NCI-H345 treated with DMSO at 0.1 percent for 48 hours (cell line): ENCODE results near the gene ZNF541.
"Not testable (repeated sequence)": the region's sequence is repeated elsewhere in the genome, so short reads cannot be mapped to it uniquely, and the experiment has no call there.

Experiments used
- DNase-seq: peaks from one replicate; lab custom pipeline; 2025; ENCODE audit not compliant: unreplicated experiment; lab: John Stamatoyannopoulos, UW

Gene ZNF541

GRCh38 chr19:47601180-47601904 lies 28.4 kb upstream of the ZNF541 start:
- no peak for DNase-seq

- DNase-seq = peak; percentile 90
These were observed 27.6 kb upstream of the ZNF541 start for GRCh38 chr19:47600246-47601179.

GRCh38 chr19:47599671-47600245 lies 26.8 kb upstream of the ZNF541 start:
- not testable (repeated sequence) for DNase-seq

GRCh38 chr19:47598407-47599349 lies 25.7 kb upstream of the ZNF541 start:
- no peak for DNase-seq

- no peak for DNase-seq
These were observed 23.0 kb upstream of the ZNF541 start for GRCh38 chr19:47595944-47596343.

- DNase-seq = no peak
These were observed 20.9 kb upstream of the ZNF541 start for GRCh38 chr19:47593860-47594259.

GRCh38 chr19:47589824-47590223 lies 16.9 kb upstream of the ZNF541 start:
- DNase-seq = no peak

GRCh38 chr19:47587295-47587694 lies 14.3 kb upstream of the ZNF541 start:
- no peak for DNase-seq

GRCh38 chr19:47583161-47583560 lies 10.2 kb upstream of the ZNF541 start:
- DNase-seq = not testable (repeated sequence)

GRCh38 chr19:47582320-47582909 lies 9.5 kb upstream of the ZNF541 start:
- DNase-seq = no peak

GRCh38 chr19:47581605-47582319 lies 8.8 kb upstream of the ZNF541 start:
- no peak for DNase-seq

- DNase-seq = no peak
These were observed 7.4 kb upstream of the ZNF541 start for GRCh38 chr19:47580397-47580796.

GRCh38 chr19:47572635-47573034 lies 313 bp downstream of the ZNF541 start:
- no peak for DNase-seq

- DNase-seq = no peak
These were observed 3.6 kb downstream of the ZNF541 start for GRCh38 chr19:47569331-47569730.

- DNase-seq = no peak
These were observed 8.9 kb downstream of the ZNF541 start for GRCh38 chr19:47564081-47564480.

GRCh38 chr19:47561440-47562057 lies 11.4 kb downstream of the ZNF541 start:
- no peak for DNase-seq

GRCh38 chr19:47560999-47561398 lies 11.9 kb downstream of the ZNF541 start:
- DNase-seq = no peak

GRCh38 chr19:47550129-47550528 lies 22.8 kb downstream of the ZNF541 start:
- DNase-seq = no peak

- no peak for DNase-seq
These were observed 23.6 kb downstream of the ZNF541 start for GRCh38 chr19:47549261-47549862.
